Measurements from ENCODE around the gene HERPUD1. TPM values are rescaled to one million over a fixed set of nuclear protein-coding genes. Genes with fewer than 3 reads are reported as not detected.

HERPUD1 gene
- total RNA-seq, 1 experiment from 2014 or later = 28.9 TPM

DNA sequence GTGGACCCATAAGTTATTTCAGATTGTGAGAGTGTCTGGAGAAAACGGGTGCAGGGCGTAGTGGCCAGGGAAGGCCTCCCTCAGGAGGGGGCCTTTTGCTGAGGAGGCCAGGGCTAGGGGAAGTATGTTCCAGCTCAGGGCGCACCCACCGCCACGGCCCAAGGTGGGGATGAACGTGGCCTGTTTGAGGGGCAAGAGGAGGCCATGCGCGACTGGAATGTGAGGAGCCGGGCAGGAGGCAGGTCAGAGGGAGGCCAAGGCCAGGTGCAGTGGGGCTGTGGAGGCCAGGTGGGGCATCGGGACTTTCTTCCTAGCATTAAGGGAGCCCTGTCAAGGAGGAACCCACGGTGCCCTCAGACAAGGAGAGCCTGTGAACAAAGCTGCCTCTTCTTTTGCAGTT, 40.3 kb upstream of the HERPUD1 start:
- H3K79me1 ChIP-seq (ENCODE audit: insufficient read depth, low read depth, low read length, poor library complexity, severe bottlenecking) = no peaks in the 10 kb centered on the region
- H3K4me1 Mint-ChIP-seq = no peaks in the 10 kb centered on the region
- H3K23ac ChIP-seq (ENCODE audit: insufficient read length, low read depth, low read length) = no peak overlapping the region
- H4K8ac ChIP-seq (replicated peaks; ENCODE audit: insufficient read length, low read depth, low read length) = no peak overlapping the region
- H2BK12ac ChIP-seq (ENCODE audit: insufficient read length, low read depth, low read length) = no peak overlapping the region
- 0 out of 2 replicates have a peak, but pooled peaks cover 1% of the 10 kb centered on the region for H3K79me2 ChIP-seq (ENCODE audit: insufficient read depth, low read length)
- no peak overlapping the region for H2AFZ ChIP-seq (ENCODE audit: low read length)
- H3K9me3 ChIP-seq (ENCODE audit: control insufficient read depth, low read depth, low read length) = no peaks in the 10 kb centered on the region
- TF ChIP-seq, protein P1, sequence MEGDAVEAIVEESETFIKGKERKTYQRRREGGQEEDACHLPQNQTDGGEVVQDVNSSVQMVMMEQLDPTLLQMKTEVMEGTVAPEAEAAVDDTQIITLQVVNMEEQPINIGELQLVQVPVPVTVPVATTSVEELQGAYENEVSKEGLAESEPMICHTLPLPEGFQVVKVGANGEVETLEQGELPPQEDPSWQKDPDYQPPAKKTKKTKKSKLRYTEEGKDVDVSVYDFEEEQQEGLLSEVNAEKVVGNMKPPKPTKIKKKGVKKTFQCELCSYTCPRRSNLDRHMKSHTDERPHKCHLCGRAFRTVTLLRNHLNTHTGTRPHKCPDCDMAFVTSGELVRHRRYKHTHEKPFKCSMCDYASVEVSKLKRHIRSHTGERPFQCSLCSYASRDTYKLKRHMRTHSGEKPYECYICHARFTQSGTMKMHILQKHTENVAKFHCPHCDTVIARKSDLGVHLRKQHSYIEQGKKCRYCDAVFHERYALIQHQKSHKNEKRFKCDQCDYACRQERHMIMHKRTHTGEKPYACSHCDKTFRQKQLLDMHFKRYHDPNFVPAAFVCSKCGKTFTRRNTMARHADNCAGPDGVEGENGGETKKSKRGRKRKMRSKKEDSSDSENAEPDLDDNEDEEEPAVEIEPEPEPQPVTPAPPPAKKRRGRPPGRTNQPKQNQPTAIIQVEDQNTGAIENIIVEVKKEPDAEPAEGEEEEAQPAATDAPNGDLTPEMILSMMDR (conservative IDR thresholded peaks at IDR 0.05) = no peak
- no peak overlapping the region for H4K5ac ChIP-seq (ENCODE audit: insufficient read length, low read depth, low read length)
- no peaks in the 10 kb centered on the region for H3K27me3 ChIP-seq (ENCODE audit: insufficient read depth, low read length)
- H3K56ac ChIP-seq (ENCODE audit: insufficient read length, low read depth, low read length) = no peak overlapping the region
- no peak overlapping the region for H3K4me3 Mint-ChIP-seq
- no peak overlapping the region for H3K14ac ChIP-seq (ENCODE audit: insufficient read depth, low read length)
- no peaks in the 10 kb centered on the region for H4K20me1 ChIP-seq (ENCODE audit: control insufficient read depth, insufficient read depth, insufficient read length)
- no peaks in the 10 kb centered on the region for H3K23me2 ChIP-seq (ENCODE audit: insufficient read length, low read depth, low read length, poor library complexity, severe bottlenecking)
- H2BK120ac ChIP-seq (ENCODE audit: low read depth, low read length, poor library complexity, severe bottlenecking) = no peak overlapping the region
- no peak overlapping the region for H3K27ac Mint-ChIP-seq
- WGBS (ENCODE audit: extremely low coverage, insufficient read length, low lambda C conversion rate) = no CpG with 5 or more reads among the region's 11 CpGs
- H3K4ac ChIP-seq (ENCODE audit: low read depth, low read length) = no peak overlapping the region
- H2BK5ac ChIP-seq (ENCODE audit: insufficient read length, low read length) = no peak overlapping the region
- no peak overlapping the region for H3K9ac ChIP-seq (ENCODE audit: extremely low read depth, insufficient read length, low read length)
- H3K9me3 Mint-ChIP-seq = peaks cover 0 to 2% of the 10 kb centered on the region in 2 experiments; a peak in 2 of 5 replicates
- H3T11ph ChIP-seq (ENCODE audit: low read length) = no peak overlapping the region
- no peaks in the 10 kb centered on the region for H3K4me1 ChIP-seq (ENCODE audit: insufficient read depth, low read length)
- H3K27me3 Mint-ChIP-seq (ENCODE audit: low read depth) = no peaks in the 10 kb centered on the region; the same call in 1 of the 2 replicates
- H3K27ac ChIP-seq (ENCODE audit: insufficient read length, low read depth, low read length) = no peak overlapping the region
- no peak for DNase-seq
- H3K36me3 Mint-ChIP-seq (ENCODE audit: insufficient read depth in 1 of 3, low read depth in 3 of 3) = 0 out of 7 replicates have a peak, but pooled peaks cover 0 to 2% (median 0%) of the 10 kb centered on the region in 3 experiments
- H2BK20ac ChIP-seq (ENCODE audit: low read depth, low read length, poor library complexity, severe bottlenecking) = no peak overlapping the region
- H2BK15ac ChIP-seq (ENCODE audit: low read depth, low read length) = no peak overlapping the region
- no peak overlapping the region for H3K4me2 ChIP-seq (ENCODE audit: insufficient read depth, insufficient read length, low read length)
- no peak overlapping the region for H4K91ac ChIP-seq (ENCODE audit: insufficient read length, low read depth, low read length)
- no peak overlapping the region for H3K18ac ChIP-seq (ENCODE audit: insufficient read length, low read depth, low read length)
- no peak overlapping the region for H2AK5ac ChIP-seq (ENCODE audit: insufficient read length, low read length)

Data from H9 (cell line).